SU-DHL-6 (cell line): ENCODE results near the gene GLYATL3.

Experiments
- H2AFZ ChIP-seq: fragments of 200-600 bp; sonication (generic); 2 replicates; pipeline ENCODE4 v1.6.1; 2014; ENCODE audit warnings: low read depth, mild to moderate bottlenecking, moderate library complexity, mixed read lengths, antibody characterized with exemption, low read length; ENCODE audit not compliant: severe bottlenecking
- H3F3A ChIP-seq: fragments of 200-600 bp; shearing (Covaris generic); 2 replicates; pipeline ENCODE4 v1.6.0; 2016; ENCODE audit warnings: antibody characterized with exemption, mild to moderate bottlenecking; ENCODE audit not compliant: insufficient read depth
- H3K27ac ChIP-seq: fragments of 200-600 bp; sonication (generic); 2 replicates; pipeline ENCODE4 v1.5.1; 2016; ENCODE audit warnings: low read depth, mild to moderate bottlenecking, low read length, moderate library complexity, mixed read lengths
- H3K27me3 ChIP-seq: fragments of 200-600 bp; sonication (generic), shearing (Covaris generic); 2 replicates; pipeline ENCODE4 v1.6.0; 2014; ENCODE audit warnings: mild to moderate bottlenecking, low read length
- H3K36me3 ChIP-seq: fragments of 200-600 bp; sonication (generic); 2 replicates; pipeline ENCODE4 v1.6.1; 2014; ENCODE audit warnings: mild to moderate bottlenecking, low read length, mixed read lengths
- H3K4me2 ChIP-seq: fragments of 300-600, 200-600 bp; shearing (Covaris generic), sonication (generic); 2 replicates; pipeline ENCODE4 v1.6.0; 2014; ENCODE audit warnings: low read length, low read depth, mild to moderate bottlenecking; ENCODE audit not compliant: poor library complexity, severe bottlenecking
- H3K4me3 ChIP-seq: fragments of 200-600 bp; sonication (generic); 2 replicates; pipeline ENCODE4 v1.5.1; 2014; ENCODE audit warnings: antibody characterized with exemption, low read length, mild to moderate bottlenecking, mixed read lengths; ENCODE audit not compliant: insufficient read depth, poor library complexity, severe bottlenecking
- H3K79me2 ChIP-seq: fragments of 200-600 bp; sonication (generic); 2 replicates; pipeline ENCODE4 v1.6.1; 2014; ENCODE audit warnings: mild to moderate bottlenecking, low read length, moderate library complexity; ENCODE audit not compliant: insufficient read depth
- H3K9ac ChIP-seq: fragments of 200-600 bp; sonication (generic); 2 replicates; pipeline ENCODE4 v1.7.0; 2014; ENCODE audit warnings: mild to moderate bottlenecking, low read length
- H3K9me2 ChIP-seq: fragments of 200-600 bp; sonication (generic); replicated peaks from 2 replicates; pipeline ENCODE4 v1.6.1; 2014; ENCODE audit warnings: low read length; ENCODE audit not compliant: insufficient read depth
- H3K9me3 ChIP-seq: fragments of 200-600 bp; sonication (generic); 2 replicates; pipeline ENCODE4 v1.6.1; 2014; ENCODE audit warnings: low read length, mixed read lengths; ENCODE audit not compliant: insufficient read depth
- H4K20me1 ChIP-seq: fragments of 200-600 bp; sonication (generic); 2 replicates; pipeline ENCODE4 v1.6.1; 2014; ENCODE audit warnings: low read depth, mild to moderate bottlenecking, antibody characterized with exemption, low read length, moderate library complexity, mixed read lengths
- EZH2phosphoT487 ChIP-seq: fragments of 200-600 bp; sonication (generic), shearing (Covaris generic); conservative IDR thresholded peaks from 2 replicates; pipeline ENCODE4 v1.6.1; 2018; ENCODE audit warnings: mild to moderate bottlenecking, antibody characterized with exemption, low read length, moderate library complexity, mixed read lengths
- TF ChIP-seq, protein P1 (sequence below): fragments of 200-600 bp; sonication (generic); IDR thresholded peaks from one replicate; pipeline ENCODE4 v1.5.1; 2017; ENCODE audit warnings: antibody characterized with exemption, mild to moderate bottlenecking, low read length, moderate library complexity; ENCODE audit not compliant: insufficient read depth, poor library complexity, severe bottlenecking

The GLYATL3 gene

DNA sequence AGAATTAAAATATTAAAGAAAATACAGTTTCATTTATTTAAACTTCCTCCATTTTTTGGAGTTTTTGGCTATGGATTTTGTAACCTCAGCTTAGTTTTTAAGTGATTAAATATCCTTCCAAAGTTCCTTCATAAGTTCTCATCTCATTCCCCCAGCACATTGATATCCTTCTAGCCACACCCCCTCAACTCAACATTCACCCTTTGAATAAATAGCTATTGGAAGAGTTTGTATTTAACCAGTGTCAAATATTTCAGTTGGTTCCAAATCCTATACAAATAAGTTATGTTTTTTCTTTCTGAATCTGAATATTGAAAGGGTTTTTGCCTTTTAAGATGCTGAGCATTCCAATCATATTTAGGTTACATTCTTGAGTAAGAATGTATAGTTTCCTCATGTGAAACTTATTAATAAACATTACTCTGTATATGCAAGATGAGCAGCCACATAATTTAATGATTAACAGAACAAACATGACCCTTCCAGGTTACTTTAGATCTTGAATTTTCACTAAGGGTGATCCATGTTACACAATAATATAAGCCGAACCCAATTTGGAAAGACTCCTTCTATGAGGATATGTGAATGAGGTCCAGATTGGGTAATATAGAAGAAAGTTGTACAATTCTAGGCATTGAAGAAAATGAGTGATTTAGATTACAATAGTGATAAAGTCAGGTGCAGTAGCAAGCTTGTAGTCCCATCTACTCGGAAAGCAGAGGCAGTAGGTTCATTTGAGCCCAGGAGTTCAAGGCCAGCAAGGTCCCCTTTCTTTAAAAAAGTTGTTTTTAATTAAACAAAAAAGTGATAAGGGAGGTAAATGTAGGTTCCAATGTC, 13.6 kb downstream of the GLYATL3 start:
- H3K4me3 ChIP-seq: no peak overlapping the region
- no peaks in the 10 kb centered on the region for H3F3A ChIP-seq
- H3K36me3 ChIP-seq: no peaks in the 10 kb centered on the region
- TF ChIP-seq, protein P1, sequence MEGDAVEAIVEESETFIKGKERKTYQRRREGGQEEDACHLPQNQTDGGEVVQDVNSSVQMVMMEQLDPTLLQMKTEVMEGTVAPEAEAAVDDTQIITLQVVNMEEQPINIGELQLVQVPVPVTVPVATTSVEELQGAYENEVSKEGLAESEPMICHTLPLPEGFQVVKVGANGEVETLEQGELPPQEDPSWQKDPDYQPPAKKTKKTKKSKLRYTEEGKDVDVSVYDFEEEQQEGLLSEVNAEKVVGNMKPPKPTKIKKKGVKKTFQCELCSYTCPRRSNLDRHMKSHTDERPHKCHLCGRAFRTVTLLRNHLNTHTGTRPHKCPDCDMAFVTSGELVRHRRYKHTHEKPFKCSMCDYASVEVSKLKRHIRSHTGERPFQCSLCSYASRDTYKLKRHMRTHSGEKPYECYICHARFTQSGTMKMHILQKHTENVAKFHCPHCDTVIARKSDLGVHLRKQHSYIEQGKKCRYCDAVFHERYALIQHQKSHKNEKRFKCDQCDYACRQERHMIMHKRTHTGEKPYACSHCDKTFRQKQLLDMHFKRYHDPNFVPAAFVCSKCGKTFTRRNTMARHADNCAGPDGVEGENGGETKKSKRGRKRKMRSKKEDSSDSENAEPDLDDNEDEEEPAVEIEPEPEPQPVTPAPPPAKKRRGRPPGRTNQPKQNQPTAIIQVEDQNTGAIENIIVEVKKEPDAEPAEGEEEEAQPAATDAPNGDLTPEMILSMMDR: no peak
- TF ChIP-seq EZH2phosphoT487: no peak
- no peak overlapping the region for H2AFZ ChIP-seq
- no peaks in the 10 kb centered on the region for H4K20me1 ChIP-seq
- no peak overlapping the region for H3K27ac ChIP-seq
- H3K79me2 ChIP-seq: no peaks in the 10 kb centered on the region
- no peak overlapping the region for H3K9ac ChIP-seq
- H3K27me3 ChIP-seq: no peaks in the 10 kb centered on the region
- H3K9me3 ChIP-seq: no peaks in the 10 kb centered on the region
- no peaks in the 10 kb centered on the region for H3K9me2 ChIP-seq
- H3K4me2 ChIP-seq: no peak overlapping the region

- H3K36me3 ChIP-seq: no peaks in the 10 kb centered on the region
- no peaks in the 10 kb centered on the region for H3K9me2 ChIP-seq
- H3K9me3 ChIP-seq: no peaks in the 10 kb centered on the region
- H4K20me1 ChIP-seq: no peaks in the 10 kb centered on the region
- no peaks in the 10 kb centered on the region for H3K27me3 ChIP-seq
- H3K27ac ChIP-seq: no peak overlapping the region
- no peak overlapping the region for H3K4me3 ChIP-seq
- no peaks in the 10 kb centered on the region for H3K79me2 ChIP-seq
- H3K9ac ChIP-seq: no peak overlapping the region
- H2AFZ ChIP-seq: no peak overlapping the region
- no peaks in the 10 kb centered on the region for H3F3A ChIP-seq
- no peak for TF ChIP-seq EZH2phosphoT487
- TF ChIP-seq, protein P1: no peak
- H3K4me2 ChIP-seq: no peak overlapping the region
Measured at GRCh38 chr6:49514571-49515484, 15.1 kb downstream of the GLYATL3 start.

GRCh38 chr6:49515485-49516146, 15.9 kb downstream of the GLYATL3 start:
- Histone ChIP-seq H3K9me2 (no peaks in the 10 kb centered on the region), H3F3A (no peaks in the 10 kb centered on the region), H3K4me2 (no peak overlapping the region), H3K4me3 (no peak overlapping the region), H3K79me2 (no peaks in the 10 kb centered on the region), H3K9ac (no peak overlapping the region), H4K20me1 (no peaks in the 10 kb centered on the region), H3K27ac (no peak overlapping the region), H3K27me3 (0 out of 2 replicates have a peak, but pooled peaks cover 2% of the 10 kb centered on the region), H2AFZ (no peak overlapping the region), H3K36me3 (no peaks in the 10 kb centered on the region), H3K9me3 (no peaks in the 10 kb centered on the region)
- TF ChIP-seq, protein P1: no peak
- TF ChIP-seq EZH2phosphoT487: no peak
